ENCODE results near the gene ZNF565. TPM values are rescaled to one million over a fixed set of nuclear protein-coding genes. Genes with fewer than 3 reads are reported as not detected.

ZNF565 gene
- total RNA-seq (2021; ENCODE audit: unreplicated experiment) (4.9 TPM), Bru-seq, nascent RNA (percentile 47 among the genes with signal in this experiment), BruChase-seq, experiment 1, labeled RNA remaining after a 2-hour chase (percentile 47 among the genes with signal in this experiment), BruChase-seq, experiment 2, labeled RNA remaining after a 6-hour chase (percentile 46 among the genes with signal in this experiment)
- polyA plus RNA-seq (2012; ENCODE audit: insufficient read length): 3.9 TPM
- long read RNA-seq, partial matches to known transcripts: 2 of 97 reads
- long read RNA-seq, other reads (novel, unspliced or antisense): 92 of 97 reads

GRCh38 chr19:36214386-36215275, at the start of gene ZNF565, which contains the start of gene ZNF146:
ZNF565 (minus strand) TSS chr19:36214665; CDS start chr19:36201985, 12,680 bp downstream.
ZNF146 (plus strand) TSS chr19:36215106; CDS start chr19:36236441, 21,335 bp downstream.
- H3K36me3 ChIP-seq (ENCODE audit: control insufficient read depth, insufficient read depth, low read length): peaks cover 3% of the 10 kb centered on the region
- ATAC-seq: peak; percentile 98
- H3K4me1 ChIP-seq (ENCODE audit: control insufficient read depth, insufficient read depth, low read length): peaks cover 5% of the 10 kb centered on the region; the same call in 1 of the 2 replicates
- no TSS peak for BruUV-seq (replicated peaks)
- in situ Hi-C loops (cut with HindIII; ENCODE audit: low pct_unique_long_range_greater_than_20kb, low sequenced_read_pairs): no loop called here
- H3K9me3 ChIP-seq (ENCODE audit: control insufficient read depth, insufficient read depth, low read depth, low read length): no peaks in the 10 kb centered on the region
- peak; percentile 98 for DNase-seq (ENCODE audit: low read depth, low spot score)
- intact Hi-C loops (cut with micrococcal nuclease; ENCODE audit: unreplicated experiment): no loop called here
- no peaks in the 10 kb centered on the region for H3K27me3 ChIP-seq (ENCODE audit: control insufficient read depth, insufficient read depth, low read length)
- CTCF ChIA-PET: interaction anchor here (0.6 kb wide), 2 partner anchors 21 to 431 kb away, joined by 3 read pairs; no protein-coding TSS in a partner anchor
- TF ChIP-seq SIN3A (IDR thresholded peaks at IDR 0.05; ENCODE audit: borderline replicate concordance, insufficient read depth, low read depth, low read length) (peak; percentile 85), POLR2AphosphoS5 (IDR thresholded peaks at IDR 0.05; ENCODE audit: low read depth, low read length) (peak; percentile 98), REST (IDR thresholded peaks at IDR 0.05; ENCODE audit: insufficient read depth in 1 of 2, low read depth in 2 of 2, low read length in 1 of 2) (no peak)
- POLR2A ChIA-PET: interaction anchor here (0.6 to 2.6 kb wide), 5 partner anchors 10 to 1927 kb away, joined by 3 to 11 read pairs (median 3); no protein-coding TSS in a partner anchor
- H3K27ac ChIP-seq (ENCODE audit: low read length): peak within 1 kb of the TSS; percentile 99
- peak within 1 kb of the TSS; percentile 83 to 99 for H3K4me3 ChIP-seq (ENCODE audit: low read depth in 2 of 2, low read length in 2 of 2)

- Histone ChIP-seq H3K36me3 (ENCODE audit: control insufficient read depth, insufficient read depth, low read length) (no peaks in the 10 kb centered on the region), H3K27me3 (ENCODE audit: control insufficient read depth, insufficient read depth, low read length) (no peaks in the 10 kb centered on the region), H3K9me3 (ENCODE audit: control insufficient read depth, insufficient read depth, low read depth, low read length) (no peaks in the 10 kb centered on the region), H3K27ac (ENCODE audit: low read length) (no peak overlapping the region), H3K4me3 (ENCODE audit: low read depth in 2 of 2, low read length in 2 of 2) (no peak overlapping the region), H3K4me1 (ENCODE audit: control insufficient read depth, insufficient read depth, low read length) (no peaks in the 10 kb centered on the region)
- ATAC-seq: no peak
- BruUV-seq (replicated peaks): no TSS peak
- POLR2A ChIA-PET: no interaction called here
- DNase-seq (ENCODE audit: low read depth, low spot score): no peak
- in situ Hi-C loops (cut with HindIII; ENCODE audit: low pct_unique_long_range_greater_than_20kb, low sequenced_read_pairs) (no loop called here), intact Hi-C loops (cut with micrococcal nuclease; ENCODE audit: unreplicated experiment) (no loop called here)
- no peak for TF ChIP-seq SIN3A (IDR thresholded peaks at IDR 0.05; ENCODE audit: borderline replicate concordance, insufficient read depth, low read depth, low read length)
- TF ChIP-seq REST (IDR thresholded peaks at IDR 0.05; ENCODE audit: insufficient read depth in 1 of 2, low read depth in 2 of 2, low read length in 1 of 2): no peak
- CTCF ChIA-PET: no interaction called here
Measured at GRCh38 chr19:36259211-36259610, 44.7 kb upstream of the ZNF565 start.

Data from Panc1 (cell line).